ENCODE results near the gene IL22. TPM values are rescaled to one million over a fixed set of nuclear protein-coding genes. Genes with fewer than 3 reads are reported as not detected.

IL22 gene
- total RNA-seq, 1 experiment from 2014 or later = not detected

DNA sequence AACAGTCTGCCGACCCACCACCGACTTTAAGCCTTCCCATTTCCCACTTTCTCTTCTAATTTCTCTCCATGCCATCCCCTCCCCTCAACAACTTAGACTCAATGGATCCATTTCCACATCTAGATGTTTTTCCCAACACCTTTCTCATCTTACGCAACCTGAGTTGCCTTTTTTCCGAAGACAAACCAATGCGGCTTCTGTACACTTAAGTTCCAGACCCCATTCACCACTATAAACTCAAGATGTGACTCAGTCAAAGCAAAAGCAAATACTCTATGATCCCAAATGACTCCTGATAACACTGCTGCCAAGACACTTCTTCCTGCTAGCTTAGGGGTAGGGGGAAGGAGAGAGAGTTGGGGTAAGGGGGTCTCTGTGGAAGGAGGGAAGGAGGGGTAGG is 1.3 kb downstream of the IL22 start:
- no peak overlapping the region for H2BK20ac ChIP-seq (ENCODE audit: low read depth, low read length, poor library complexity, severe bottlenecking)
- no peak overlapping the region for H3K9ac ChIP-seq (ENCODE audit: extremely low read depth, insufficient read length, low read length)
- H4K20me1 ChIP-seq (ENCODE audit: control insufficient read depth, insufficient read depth, insufficient read length) = no peaks in the 10 kb centered on the region
- Mint-ChIP-seq H3K27me3 (ENCODE audit: low read depth) (no peaks in the 10 kb centered on the region), H3K4me1 (peaks cover 2 to 7% of the 10 kb centered on the region in 2 experiments; a peak in 2 of 4 replicates), H3K9me3 (peaks cover 6 to 7% of the 10 kb centered on the region in 2 experiments), H3K27ac (no peak overlapping the region; a peak in 1 of 7 replicates), H3K4me3 (no peak overlapping the region), H3K36me3 (ENCODE audit: insufficient read depth in 1 of 3, low read depth in 3 of 3) (peaks cover 0 to 6% (median 4%) of the 10 kb centered on the region in 3 experiments; a peak in 3 of 7 replicates)
- TF ChIP-seq, protein P1, sequence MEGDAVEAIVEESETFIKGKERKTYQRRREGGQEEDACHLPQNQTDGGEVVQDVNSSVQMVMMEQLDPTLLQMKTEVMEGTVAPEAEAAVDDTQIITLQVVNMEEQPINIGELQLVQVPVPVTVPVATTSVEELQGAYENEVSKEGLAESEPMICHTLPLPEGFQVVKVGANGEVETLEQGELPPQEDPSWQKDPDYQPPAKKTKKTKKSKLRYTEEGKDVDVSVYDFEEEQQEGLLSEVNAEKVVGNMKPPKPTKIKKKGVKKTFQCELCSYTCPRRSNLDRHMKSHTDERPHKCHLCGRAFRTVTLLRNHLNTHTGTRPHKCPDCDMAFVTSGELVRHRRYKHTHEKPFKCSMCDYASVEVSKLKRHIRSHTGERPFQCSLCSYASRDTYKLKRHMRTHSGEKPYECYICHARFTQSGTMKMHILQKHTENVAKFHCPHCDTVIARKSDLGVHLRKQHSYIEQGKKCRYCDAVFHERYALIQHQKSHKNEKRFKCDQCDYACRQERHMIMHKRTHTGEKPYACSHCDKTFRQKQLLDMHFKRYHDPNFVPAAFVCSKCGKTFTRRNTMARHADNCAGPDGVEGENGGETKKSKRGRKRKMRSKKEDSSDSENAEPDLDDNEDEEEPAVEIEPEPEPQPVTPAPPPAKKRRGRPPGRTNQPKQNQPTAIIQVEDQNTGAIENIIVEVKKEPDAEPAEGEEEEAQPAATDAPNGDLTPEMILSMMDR (conservative IDR thresholded peaks at IDR 0.05) = no peak
- H3K4me2 ChIP-seq (ENCODE audit: insufficient read depth, insufficient read length, low read length) = no peak overlapping the region
- no peak overlapping the region for H4K91ac ChIP-seq (ENCODE audit: insufficient read length, low read depth, low read length)
- H3K14ac ChIP-seq (ENCODE audit: insufficient read depth, low read length) = no peak overlapping the region
- DNase-seq = no peak
- no peaks in the 10 kb centered on the region for H3K9me3 ChIP-seq (ENCODE audit: control insufficient read depth, low read depth, low read length)
- no peak overlapping the region for H2BK5ac ChIP-seq (ENCODE audit: insufficient read length, low read length)
- no peak overlapping the region for H3K56ac ChIP-seq (ENCODE audit: insufficient read length, low read depth, low read length)
- H4K8ac ChIP-seq (replicated peaks; ENCODE audit: insufficient read length, low read depth, low read length) = no peak overlapping the region
- H3K18ac ChIP-seq (ENCODE audit: insufficient read length, low read depth, low read length) = no peak overlapping the region
- no peak overlapping the region for H2AFZ ChIP-seq (ENCODE audit: low read length)
- H3K27me3 ChIP-seq (ENCODE audit: insufficient read depth, low read length) = no peaks in the 10 kb centered on the region
- H2BK12ac ChIP-seq (ENCODE audit: insufficient read length, low read depth, low read length) = no peak overlapping the region
- H2BK15ac ChIP-seq (ENCODE audit: low read depth, low read length) = no peak overlapping the region
- H3K79me2 ChIP-seq (ENCODE audit: insufficient read depth, low read length) = no peaks in the 10 kb centered on the region
- no peak overlapping the region for H2AK5ac ChIP-seq (ENCODE audit: insufficient read length, low read length)
- H4K5ac ChIP-seq (ENCODE audit: insufficient read length, low read depth, low read length) = no peak overlapping the region
- H2BK120ac ChIP-seq (ENCODE audit: low read depth, low read length, poor library complexity, severe bottlenecking) = no peak overlapping the region
- no peak overlapping the region for H3T11ph ChIP-seq (ENCODE audit: low read length)
- no peaks in the 10 kb centered on the region for H3K23me2 ChIP-seq (ENCODE audit: insufficient read length, low read depth, low read length, poor library complexity, severe bottlenecking)
- no peak overlapping the region for H3K23ac ChIP-seq (ENCODE audit: insufficient read length, low read depth, low read length)
- no peak overlapping the region for H3K27ac ChIP-seq (ENCODE audit: insufficient read length, low read depth, low read length)
- WGBS (ENCODE audit: extremely low coverage, insufficient read length, low lambda C conversion rate) = no CpG with 5 or more reads among the region's 5 CpGs
- no peaks in the 10 kb centered on the region for H3K79me1 ChIP-seq (ENCODE audit: insufficient read depth, low read depth, low read length, poor library complexity, severe bottlenecking)
- H3K4me1 ChIP-seq (ENCODE audit: insufficient read depth, low read length) = no peaks in the 10 kb centered on the region
- no peak overlapping the region for H3K4ac ChIP-seq (ENCODE audit: low read depth, low read length)
